Stimulated activated CD8-positive, alpha-beta memory T cell treated with anti-CD3 and anti-CD28 coated beads, Interleukin-15, amount 100 ng/mL, for 24 hours (primary cell): ENCODE data around the gene TMEM272.
"Not testable (repeated sequence)": the region's sequence is repeated elsewhere in the genome, so short reads cannot be mapped to it uniquely, and the experiment has no call there.

Experiments
- DNase-seq: peaks from one replicate; pipeline ENCODE4 v3.0.0-alpha.2; 2020; ENCODE audit warnings: low read depth

TMEM272 gene

GRCh38 chr13:51824712-51825111, 20.3 kb downstream of the TMEM272 start:
- not testable (repeated sequence) for DNase-seq

GRCh38 chr13:51823863-51824262, 21.1 kb downstream of the TMEM272 start:
- DNase-seq, result no peak

GRCh38 chr13:51823359-51823758, 21.6 kb downstream of the TMEM272 start:
- DNase-seq, result no peak

GRCh38 chr13:51822106-51822815, 22.7 kb downstream of the TMEM272 start:
- DNase-seq, result no peak

- no peak for DNase-seq
Measured at GRCh38 chr13:51821606-51822005, 23.4 kb downstream of the TMEM272 start.

- DNase-seq, result no peak
Measured at GRCh38 chr13:51820016-51820597, 24.9 kb downstream of the TMEM272 start.

- DNase-seq, result no peak
Measured at GRCh38 chr13:51819544-51819943, 25.4 kb downstream of the TMEM272 start.

GRCh38 chr13:51818781-51819511, 26.0 kb downstream of the TMEM272 start:
- DNase-seq, result no peak

GRCh38 chr13:51818276-51818675, 26.7 kb downstream of the TMEM272 start:
- no peak for DNase-seq

GRCh38 chr13:51817717-51818116, 27.3 kb downstream of the TMEM272 start:
- no peak for DNase-seq

- no peak for DNase-seq
Measured at GRCh38 chr13:51816604-51817249, 28.2 kb downstream of the TMEM272 start.

GRCh38 chr13:51815848-51816247, 29.1 kb downstream of the TMEM272 start:
- no peak for DNase-seq

- DNase-seq, result no peak
Measured at GRCh38 chr13:51814825-51815650, 29.9 kb downstream of the TMEM272 start.

- no peak for DNase-seq
Measured at GRCh38 chr13:51814071-51814470, 30.9 kb downstream of the TMEM272 start.

GRCh38 chr13:51811920-51812451, 33.0 kb downstream of the TMEM272 start:
- no peak for DNase-seq

GRCh38 chr13:51811046-51811445, 33.9 kb downstream of the TMEM272 start:
- DNase-seq, result no peak

- no peak for DNase-seq
Measured at GRCh38 chr13:51808811-51809210, 36.2 kb downstream of the TMEM272 start.

GRCh38 chr13:51807041-51807440, 37.9 kb downstream of the TMEM272 start:
- no peak for DNase-seq

GRCh38 chr13:51806566-51806965, 38.4 kb downstream of the TMEM272 start:
- no peak for DNase-seq

GRCh38 chr13:51805925-51806324, 39.1 kb downstream of the TMEM272 start:
- DNase-seq, result no peak

- no peak for DNase-seq
Measured at GRCh38 chr13:51805313-51805712, 39.7 kb downstream of the TMEM272 start.
